Ishikawa (cell line): ENCODE measurements around the gene INPP5J.

ENCODE experiments used
- CEBPB ChIP-seq: IDR thresholded peaks from 2 replicates; pipeline ENCODE4 v1.6.1; 2012
- CREB1 ChIP-seq: IDR thresholded peaks from 2 replicates; pipeline ENCODE4 v1.6.1; 2012; ENCODE audit warnings: low read depth
- EGR1 ChIP-seq: IDR thresholded peaks from 2 replicates; pipeline ENCODE4 v1.6.1; 2012
- EP300 ChIP-seq: IDR thresholded peaks from 2 replicates; pipeline ENCODE4 v1.6.1; 2012; ENCODE audit warnings: borderline replicate concordance
- FOXM1 ChIP-seq: IDR thresholded peaks from 2 replicates; pipeline ENCODE4 v1.6.1; 2012; ENCODE audit warnings: low read depth, borderline replicate concordance
- MAX ChIP-seq: IDR thresholded peaks from 2 replicates; pipeline ENCODE4 v1.6.1; 2012
- NFIC ChIP-seq: IDR thresholded peaks from 2 replicates; pipeline ENCODE4 v1.6.1; 2012
- RAD21 ChIP-seq: IDR thresholded peaks from 2 replicates; pipeline ENCODE4 v1.6.1; 2012; ENCODE audit warnings: low read depth
- TAF1 ChIP-seq: IDR thresholded peaks from 2 replicates; pipeline ENCODE4 v1.6.1; 2012; ENCODE audit warnings: low read depth, mild to moderate bottlenecking
- TCF12 ChIP-seq: IDR thresholded peaks from 2 replicates; pipeline ENCODE4 v1.6.1; 2012; ENCODE audit warnings: low read depth
- TEAD4 ChIP-seq: IDR thresholded peaks from 2 replicates; pipeline ENCODE4 v1.6.1; 2012
- USF1 ChIP-seq: IDR thresholded peaks from 2 replicates; pipeline ENCODE4 v1.6.1; 2012
- YY1 ChIP-seq: IDR thresholded peaks from 2 replicates; pipeline ENCODE4 v1.6.1; 2012; ENCODE audit warnings: low read depth
- ZBTB7A ChIP-seq: IDR thresholded peaks from 2 replicates; pipeline ENCODE4 v1.6.1; 2012; ENCODE audit warnings: low read depth
- TF ChIP-seq, protein P1 (sequence below): IDR thresholded peaks from 2 replicates; pipeline ENCODE4 v1.6.1; 2012; ENCODE audit warnings: low read depth, mild to moderate bottlenecking

INPP5J gene

GRCh38 chr22:31104869-31105268, 17.9 kb upstream of the INPP5J start:
- TF ChIP-seq TAF1, result no peak
- TF ChIP-seq FOXM1, result no peak
- TF ChIP-seq, protein P1, sequence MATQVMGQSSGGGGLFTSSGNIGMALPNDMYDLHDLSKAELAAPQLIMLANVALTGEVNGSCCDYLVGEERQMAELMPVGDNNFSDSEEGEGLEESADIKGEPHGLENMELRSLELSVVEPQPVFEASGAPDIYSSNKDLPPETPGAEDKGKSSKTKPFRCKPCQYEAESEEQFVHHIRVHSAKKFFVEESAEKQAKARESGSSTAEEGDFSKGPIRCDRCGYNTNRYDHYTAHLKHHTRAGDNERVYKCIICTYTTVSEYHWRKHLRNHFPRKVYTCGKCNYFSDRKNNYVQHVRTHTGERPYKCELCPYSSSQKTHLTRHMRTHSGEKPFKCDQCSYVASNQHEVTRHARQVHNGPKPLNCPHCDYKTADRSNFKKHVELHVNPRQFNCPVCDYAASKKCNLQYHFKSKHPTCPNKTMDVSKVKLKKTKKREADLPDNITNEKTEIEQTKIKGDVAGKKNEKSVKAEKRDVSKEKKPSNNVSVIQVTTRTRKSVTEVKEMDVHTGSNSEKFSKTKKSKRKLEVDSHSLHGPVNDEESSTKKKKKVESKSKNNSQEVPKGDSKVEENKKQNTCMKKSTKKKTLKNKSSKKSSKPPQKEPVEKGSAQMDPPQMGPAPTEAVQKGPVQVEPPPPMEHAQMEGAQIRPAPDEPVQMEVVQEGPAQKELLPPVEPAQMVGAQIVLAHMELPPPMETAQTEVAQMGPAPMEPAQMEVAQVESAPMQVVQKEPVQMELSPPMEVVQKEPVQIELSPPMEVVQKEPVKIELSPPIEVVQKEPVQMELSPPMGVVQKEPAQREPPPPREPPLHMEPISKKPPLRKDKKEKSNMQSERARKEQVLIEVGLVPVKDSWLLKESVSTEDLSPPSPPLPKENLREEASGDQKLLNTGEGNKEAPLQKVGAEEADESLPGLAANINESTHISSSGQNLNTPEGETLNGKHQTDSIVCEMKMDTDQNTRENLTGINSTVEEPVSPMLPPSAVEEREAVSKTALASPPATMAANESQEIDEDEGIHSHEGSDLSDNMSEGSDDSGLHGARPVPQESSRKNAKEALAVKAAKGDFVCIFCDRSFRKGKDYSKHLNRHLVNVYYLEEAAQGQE, result no peak
- TF ChIP-seq TCF12, result no peak
- TF ChIP-seq CREB1, result no peak
- TF ChIP-seq YY1, result no peak
- no peak for TF ChIP-seq ZBTB7A
- no peak for TF ChIP-seq EGR1
- TF ChIP-seq RAD21, result no peak
- no peak for TF ChIP-seq USF1

- TF ChIP-seq CREB1 (no peak), EP300 (no peak), RAD21 (no peak), MAX (no peak), TEAD4 (no peak), TCF12 (no peak), CEBPB (no peak), USF1 (no peak), YY1 (no peak), TAF1 (no peak), ZBTB7A (no peak), EGR1 (no peak), NFIC (no peak)
- TF ChIP-seq, protein P1, result no peak
Observed at GRCh38 chr22:31105282-31105929, 17.4 kb upstream of the INPP5J start.

GRCh38 chr22:31106001-31106571, 16.7 kb upstream of the INPP5J start:
- TF ChIP-seq USF1 (no peak), EGR1 (no peak), EP300 (no peak), FOXM1 (no peak), NFIC (no peak), TCF12 (no peak), ZBTB7A (no peak), RAD21 (no peak)
- TF ChIP-seq, protein P1, result no peak

GRCh38 chr22:31106731-31107177, 16.0 kb upstream of the INPP5J start:
- TF ChIP-seq RAD21 (no peak), CEBPB (no peak), EGR1 (no peak), EP300 (no peak), TEAD4 (no peak), MAX (no peak)
- TF ChIP-seq, protein P1, result no peak
